Measurements from ENCODE around the gene BTG4.

The BTG4 gene

GRCh38 chr11:111447112-111447471 lies 65.1 kb downstream of the BTG4 start:
- no peak for FAIRE-seq
- no peak for DNase-seq (ENCODE audit: insufficient read length, low spot score)
- TF ChIP-seq CTCF (IDR thresholded peaks at IDR 0.05; ENCODE audit: insufficient read depth, missing control alignments): no peak

- peak; percentile 99 for TF ChIP-seq CTCF (IDR thresholded peaks at IDR 0.05; ENCODE audit: insufficient read depth, missing control alignments)
- FAIRE-seq: peak; percentile 90
- DNase-seq (ENCODE audit: insufficient read length, low spot score): peak; percentile 83
These were observed 65.6 kb downstream of the BTG4 start for GRCh38 chr11:111446404-111447111.

DNA sequence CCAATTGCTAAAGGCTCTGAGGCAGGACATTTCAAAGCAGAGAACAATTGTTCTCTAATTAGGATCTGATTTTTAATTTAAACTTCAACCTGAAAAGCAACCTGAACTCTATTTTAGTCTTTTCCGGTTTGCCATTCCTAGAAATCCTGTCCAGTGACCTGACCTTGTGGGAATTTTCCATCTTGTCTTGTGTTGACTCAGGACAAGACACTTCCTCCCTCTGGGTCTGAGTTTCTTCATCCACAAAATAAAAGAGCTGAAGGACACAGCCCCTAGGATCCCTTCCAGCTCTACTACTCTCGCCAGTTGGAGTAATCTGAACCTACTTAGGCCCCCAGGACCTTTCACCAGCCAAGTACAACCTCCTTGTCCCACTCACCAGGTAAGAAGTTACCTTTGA lies 66.6 kb downstream of the BTG4 start:
- no peak for TF ChIP-seq CTCF (IDR thresholded peaks at IDR 0.05; ENCODE audit: insufficient read depth, missing control alignments)
- FAIRE-seq: no peak
- no peak for DNase-seq (ENCODE audit: insufficient read length, low spot score)

Data from D721Med (cell line).